Transverse colon (tissue), 4 donors: ENCODE data around the gene PPP1R13B. TPM values are rescaled to one million over a fixed set of nuclear protein-coding genes. Genes with fewer than 3 reads are reported as not detected.
A peak's percentile ranks its signal among the peaks of the same experiment; 100 is the strongest.

Experiments
- DNase-seq: peaks from one replicate; pipeline ENCODE4 v3.0.0-alpha.2; 2019
- H3K27ac ChIP-seq, 4 donors: fragments of 200-600 bp; sonication (generic); 2 replicates each; pipeline ENCODE4 v1.5.1; 2016 to 2018; ENCODE audit warnings: inconsistent platforms in 4 of 4
- H3K27me3 ChIP-seq: fragments of 200-600 bp; sonication (generic); 2 replicates; pipeline ENCODE4 v1.5.1; 2017; ENCODE audit warnings: inconsistent platforms
- H3K36me3 ChIP-seq, 4 donors: fragments of 200-600 bp; sonication (generic); 2 replicates each; pipeline ENCODE4 v1.5.1; 2017 to 2019; ENCODE audit warnings: inconsistent platforms in 4 of 4
- H3K4me1 ChIP-seq, 4 donors: fragments of 200-600 bp; sonication (generic); 2 replicates each; pipeline ENCODE4 v1.5.1; 2017 to 2020; ENCODE audit warnings: inconsistent platforms in 4 of 4
- H3K4me3 ChIP-seq, 4 donors: fragments of 200-600 bp; sonication (generic); 1 replicate in 1 of 4; 2 replicates in 3 of 4; pipeline versions ENCODE4 v1.5.1 to v1.6.1; 2017 to 2019; ENCODE audit warnings: inconsistent platforms in 4 of 4
- H3K9me3 ChIP-seq, 2 donors: fragments of 200-600 bp; sonication (generic); 2 replicates each; pipeline ENCODE4 v1.5.1; 2017 to 2019; ENCODE audit warnings: inconsistent platforms in 2 of 2
- EP300 ChIP-seq: sonication (generic); formaldehyde crosslinking; IDR thresholded peaks from one replicate; pipeline ENCODE4 v1.6.1; 2017; ENCODE audit warnings: antibody characterized with exemption, low read depth
- POLR2A ChIP-seq: fragments of 450-650 bp; IDR thresholded peaks from one replicate; pipeline ENCODE4 v1.6.1; 2016; ENCODE audit warnings: antibody characterized with exemption, mild to moderate bottlenecking, moderate library complexity
- POLR2AphosphoS5 ChIP-seq, 3 donors: sonication (generic); formaldehyde crosslinking; IDR thresholded peaks; one replicate each; pipeline ENCODE4 v1.6.1; 2016; ENCODE audit warnings: antibody characterized with exemption in 3 of 3
- WGBS, 2 donors: methylation state at CpG; one replicate each; pipeline ENCODE4 v1.1.5; 2018; ENCODE audit warnings: low coverage in 1 of 2; 5-methylcytosine and 5-hydroxymethylcytosine counted together
- in situ Hi-C, 4 donors: fragments of 200-750 bp; cut with MboI; loops; one replicate each; pipeline versions ENCODE4 v1.15.0 to v1.15.1; 2017; ENCODE audit warnings: low sequenced_read_pairs in 3 of 4, low pct_ligation_motif_present in 1 of 4, low pct_unique_long_range_greater_than_20kb in 1 of 4
- intact Hi-C: fragments of 100-400 bp; cut with DNase I; formaldehyde crosslinking; loops from one replicate; pipeline ENCODE4 v1.15.1; 2023; ENCODE audit warnings: low total_unique reads
- total RNA-seq, 4 donors: library from RNA; depleted of rRNA; stranded (reverse); fragments of >200 nt; gene quantifications; one replicate each; pipeline ENCODE4 v1.1.0, GENCODE V29; 2016
- TF ChIP-seq, protein P1 (sequence below), 5 experiments: fragments of 200-600 bp in 3 of 5; fragments of 450-650 bp in 2 of 5; sonication (generic) in 3 of 5; IDR thresholded peaks; 1 replicate in 2 of 5; 2 replicates in 3 of 5; pipeline ENCODE4 v1.5.1; 2016 to 2017; ENCODE audit warnings: antibody characterized with exemption in 5 of 5, inconsistent platforms in 3 of 5, mild to moderate bottlenecking in 2 of 5, moderate library complexity in 1 of 5

The PPP1R13B gene
- total RNA-seq, 4 donors from 2014 or later: 31.0 to 109 (median 42.0) TPM

DNA sequence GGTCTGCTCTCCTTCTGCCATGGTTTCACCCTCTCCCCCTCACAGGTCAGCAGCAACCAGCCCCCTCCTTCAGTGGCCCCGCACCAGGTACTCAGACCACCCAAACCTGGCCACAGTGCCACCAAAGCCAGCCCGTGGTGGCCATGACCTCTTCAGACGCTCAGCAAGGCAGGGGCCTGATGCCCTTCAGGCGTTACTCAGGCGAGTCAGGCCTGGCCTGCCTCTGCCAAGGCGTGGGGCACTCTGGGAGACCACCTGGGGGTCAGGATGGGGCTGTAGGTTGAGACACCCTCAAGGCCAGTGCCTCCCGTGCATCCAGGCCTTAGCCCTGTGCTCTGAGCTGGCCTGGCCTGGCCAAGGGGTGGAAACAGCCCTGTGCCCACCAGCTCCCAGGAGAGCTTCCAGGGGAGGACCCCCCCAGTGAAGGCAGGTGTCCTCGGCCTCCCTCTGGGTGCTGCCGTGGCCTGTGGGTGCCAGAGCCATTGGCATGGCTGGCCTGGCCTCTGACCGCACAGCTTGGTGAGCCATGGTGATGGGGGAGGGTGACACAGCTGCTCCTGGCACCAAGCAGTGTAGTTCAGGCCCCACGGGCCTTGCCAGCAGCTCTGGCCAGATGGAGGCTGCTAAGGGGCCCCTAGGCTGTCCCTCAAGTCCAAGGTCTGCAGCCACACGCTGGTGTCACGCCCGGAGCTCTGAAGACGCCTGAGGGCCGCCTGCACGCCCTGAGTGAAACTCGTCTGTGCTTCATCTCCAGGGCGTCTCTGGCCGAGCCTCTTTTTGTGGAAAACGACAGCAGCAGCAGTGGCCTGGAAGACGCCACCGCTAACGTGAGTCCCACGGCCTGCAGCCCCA lies 147.2 kb downstream of the PPP1R13B start:
- Histone ChIP-seq H3K9me3 (no peaks in the 10 kb centered on the region), H3K27me3 (no peaks in the 10 kb centered on the region), H3K27ac (no peak overlapping the region), H3K4me1 (peaks cover 21 to 38% (median 29%) of the 10 kb centered on the region in 4 donors), H3K4me3 (no peak overlapping the region), H3K36me3 (peaks cover 0 to 3% (median 0%) of the 10 kb centered on the region in 4 donors)
- WGBS, 2 donors: 86% methylated on average over 22 of the region's 25 CpGs; no CpG with 5 or more reads in 1 of the 2 donors
- in situ Hi-C loops: no loop called here
- DNase-seq: no peak
- TF ChIP-seq, protein P1, sequence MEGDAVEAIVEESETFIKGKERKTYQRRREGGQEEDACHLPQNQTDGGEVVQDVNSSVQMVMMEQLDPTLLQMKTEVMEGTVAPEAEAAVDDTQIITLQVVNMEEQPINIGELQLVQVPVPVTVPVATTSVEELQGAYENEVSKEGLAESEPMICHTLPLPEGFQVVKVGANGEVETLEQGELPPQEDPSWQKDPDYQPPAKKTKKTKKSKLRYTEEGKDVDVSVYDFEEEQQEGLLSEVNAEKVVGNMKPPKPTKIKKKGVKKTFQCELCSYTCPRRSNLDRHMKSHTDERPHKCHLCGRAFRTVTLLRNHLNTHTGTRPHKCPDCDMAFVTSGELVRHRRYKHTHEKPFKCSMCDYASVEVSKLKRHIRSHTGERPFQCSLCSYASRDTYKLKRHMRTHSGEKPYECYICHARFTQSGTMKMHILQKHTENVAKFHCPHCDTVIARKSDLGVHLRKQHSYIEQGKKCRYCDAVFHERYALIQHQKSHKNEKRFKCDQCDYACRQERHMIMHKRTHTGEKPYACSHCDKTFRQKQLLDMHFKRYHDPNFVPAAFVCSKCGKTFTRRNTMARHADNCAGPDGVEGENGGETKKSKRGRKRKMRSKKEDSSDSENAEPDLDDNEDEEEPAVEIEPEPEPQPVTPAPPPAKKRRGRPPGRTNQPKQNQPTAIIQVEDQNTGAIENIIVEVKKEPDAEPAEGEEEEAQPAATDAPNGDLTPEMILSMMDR (IDR thresholded peaks at IDR 0.05): no peak
- TF ChIP-seq POLR2AphosphoS5 (IDR thresholded peaks at IDR 0.05): no peak
- TF ChIP-seq EP300: no peak
- no peak for TF ChIP-seq POLR2A
- intact Hi-C loops: no loop called here

DNA sequence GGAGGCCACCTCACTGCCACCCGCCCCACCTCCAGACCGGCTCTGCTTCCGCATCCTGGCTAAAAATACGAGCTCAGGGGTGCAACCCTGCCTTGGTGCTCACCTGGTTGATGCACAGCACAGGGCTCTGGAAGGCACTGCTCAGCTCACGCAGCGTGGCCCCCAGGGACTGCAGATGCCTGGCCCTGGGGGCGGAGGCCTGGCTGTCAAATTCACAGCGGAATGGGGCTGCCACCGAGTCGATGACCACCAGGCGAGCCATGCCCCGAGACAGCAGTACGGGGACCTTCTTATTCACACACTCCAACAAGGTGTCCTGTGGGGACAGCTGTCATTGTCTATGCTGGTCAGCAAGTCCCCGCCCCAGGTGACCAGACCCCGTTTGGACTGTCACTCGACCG lies 148.1 kb downstream of the PPP1R13B start:
- Histone ChIP-seq H3K4me3 (no peak overlapping the region), H3K9me3 (no peaks in the 10 kb centered on the region), H3K4me1 (peaks cover 21 to 38% (median 29%) of the 10 kb centered on the region in 4 donors), H3K27ac (peak overlapping the region in 1 of 4 donors; percentile 73), H3K27me3 (no peaks in the 10 kb centered on the region), H3K36me3 (peaks cover 0 to 9% (median 3%) of the 10 kb centered on the region in 4 donors)
- TF ChIP-seq EP300 (no peak), POLR2A (no peak), POLR2AphosphoS5 (IDR thresholded peaks at IDR 0.05) (no peak)
- TF ChIP-seq, protein P1 (IDR thresholded peaks at IDR 0.05): no peak
- intact Hi-C loops (no loop called here), in situ Hi-C loops (no loop called here)
- DNase-seq: no peak
- 80 to 87% methylated on average over 3 to 13 of the region's 17 CpGs for WGBS, 2 donors

DNA sequence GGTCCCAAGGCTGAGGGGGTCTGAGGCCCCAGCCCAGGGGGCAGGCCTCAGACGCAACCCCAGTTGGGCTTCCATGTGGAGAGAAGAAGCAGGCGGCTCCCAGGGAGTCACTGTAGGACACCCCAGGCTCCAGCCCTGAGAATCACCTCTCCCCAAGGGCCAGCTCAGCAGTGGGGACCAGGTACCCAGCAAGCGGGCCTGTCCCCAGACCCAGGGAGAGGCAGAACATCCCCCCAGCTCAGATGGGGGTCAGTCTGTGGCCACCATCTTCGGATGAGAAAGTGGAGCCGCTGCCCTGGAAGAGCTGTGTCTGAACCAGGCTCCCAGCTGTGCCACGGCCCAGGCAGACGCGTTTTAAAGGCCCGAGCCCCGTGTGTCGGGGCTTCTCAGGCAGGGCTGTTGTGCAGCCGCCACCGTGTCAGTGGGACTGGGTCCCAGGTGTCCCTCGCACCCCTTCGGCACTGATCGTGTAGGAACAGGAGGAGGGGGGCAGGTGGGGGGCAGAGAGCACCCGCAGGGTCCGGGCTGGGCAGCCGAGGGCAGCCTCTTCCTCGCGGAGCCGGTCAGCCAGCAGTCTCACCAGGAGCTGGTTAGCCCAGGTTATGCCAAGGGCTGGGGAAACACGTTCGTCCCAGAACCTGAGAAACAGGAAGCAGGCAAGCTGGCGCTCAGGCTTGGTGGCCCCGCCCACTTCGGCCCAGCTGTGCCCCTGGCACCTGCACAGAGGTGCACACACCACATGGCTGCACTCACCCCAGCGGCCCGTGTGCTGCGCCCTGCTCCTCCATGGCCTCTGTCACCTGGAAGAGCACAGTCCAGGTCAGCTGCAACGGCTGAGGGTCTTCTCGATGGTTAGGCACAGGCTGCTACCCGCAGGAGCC lies 148.8 kb downstream of the PPP1R13B start:
- Histone ChIP-seq H3K4me3 (no peak overlapping the region), H3K36me3 (peaks cover 0 to 16% (median 6%) of the 10 kb centered on the region in 4 donors), H3K4me1 (peaks cover 21 to 38% (median 30%) of the 10 kb centered on the region in 4 donors), H3K27me3 (no peaks in the 10 kb centered on the region), H3K9me3 (no peaks in the 10 kb centered on the region), H3K27ac (peak overlapping the region; percentile 28 to 73 (median 57))
- DNase-seq: peak; percentile 82
- intact Hi-C loops: no loop called here
- 66% methylated on average over 5 of the region's 33 CpGs; no CpG with 5 or more reads in 1 of the 2 donors for WGBS, 2 donors
- in situ Hi-C loops: no loop called here
- TF ChIP-seq EP300 (no peak), POLR2A (peak; percentile 30), POLR2AphosphoS5 (IDR thresholded peaks at IDR 0.05) (peak in 2 of 3 donors; percentile 49 to 51)
- TF ChIP-seq, protein P1 (IDR thresholded peaks at IDR 0.05): no peak
